Caco-2 (cell line): Measurements from ENCODE around the gene TOMM40. TPM values are rescaled to one million over a fixed set of nuclear protein-coding genes. Genes with fewer than 3 reads are reported as not detected.

Experiments
- BruUV-seq: library from RNA; stranded (reverse); fragments of 400-500 nt; replicated peaks from 2 replicates; lab custom pipeline; 2021; lab: Mats Ljungman, UMichigan
- CTCF ChIA-PET: fragments of 300-600 bp; sonication (Branson Sonifier 250); formaldehyde crosslinking; loops from one replicate; lab custom pipeline; 2022; ENCODE audit warnings: antibody characterized with exemption; lab: Charles Lee
- POLR2A ChIA-PET: fragments of 300-600 bp; sonication (Branson Sonifier 250); formaldehyde crosslinking; loops from one replicate; lab custom pipeline; 2022; ENCODE audit warnings: antibody characterized with exemption; lab: Charles Lee
- DNase-seq, 2 experiments: peaks; one replicate each; pipeline versions ENCODE4 v3.0.0 to v3.0.0-alpha.2; 2020 to 2022
- H3K27me3 ChIP-seq: replicated peaks from 2 replicates; pipeline ENCODE4 v1.6.0; 2011; ENCODE audit warnings: low read length; ENCODE audit not compliant: control insufficient read depth, insufficient read depth
- H3K36me3 ChIP-seq: 2 replicates; pipeline ENCODE4 v1.5.1; 2011; ENCODE audit warnings: low read length; ENCODE audit not compliant: control insufficient read depth, insufficient read depth
- H3K4me1 ChIP-seq: fragments of 250-450 bp; sonication (Bioruptor Pico); 2 replicates; pipeline ENCODE4 v1.5.1; 2020; ENCODE audit warnings: mild to moderate bottlenecking
- H3K4me3 ChIP-seq: 2 replicates; pipeline ENCODE4 v1.5.1; 2011; ENCODE audit warnings: low read depth, mild to moderate bottlenecking, control low read depth, low read length
- H3K9me3 ChIP-seq: fragments of 250-450 bp; sonication (Bioruptor Pico); 2 replicates; pipeline ENCODE4 v1.5.1; 2020; ENCODE audit warnings: mild to moderate bottlenecking, moderate library complexity
- H3K27ac Mint-ChIP-seq: one replicate; pipeline ENCODE4 v1.8.0; 2022; ENCODE audit warnings: mixed read lengths; ENCODE audit not compliant: unreplicated experiment
- H3K27me3 Mint-ChIP-seq: one replicate; pipeline ENCODE4 v1.8.0; 2022; ENCODE audit warnings: mixed read lengths; ENCODE audit not compliant: insufficient read depth, unreplicated experiment
- H3K36me3 Mint-ChIP-seq: one replicate; pipeline ENCODE4 v1.8.0; 2022; ENCODE audit warnings: mild to moderate bottlenecking, mixed read lengths; ENCODE audit not compliant: insufficient read depth, unreplicated experiment
- H3K4me1 Mint-ChIP-seq: one replicate; pipeline ENCODE4 v1.8.0; 2022; ENCODE audit warnings: low read depth, mixed read lengths; ENCODE audit not compliant: unreplicated experiment
- H3K4me3 Mint-ChIP-seq: one replicate; pipeline ENCODE4 v1.8.0; 2022; ENCODE audit warnings: mild to moderate bottlenecking, moderate library complexity, mixed read lengths; ENCODE audit not compliant: unreplicated experiment
- H3K9me3 Mint-ChIP-seq: one replicate; pipeline ENCODE4 v1.8.0; 2022; ENCODE audit warnings: mixed read lengths; ENCODE audit not compliant: unreplicated experiment
- CTCF ChIP-seq, 2 experiments: fragments of 200-600 bp in 1 of 2; IDR thresholded peaks; 1 replicate in 1 of 2; 2 replicates in 1 of 2; pipeline versions ENCODE4 v1.5.1 to v1.8.0; 2011 to 2022; ENCODE audit warnings: antibody characterized with exemption in 1 of 2, control low read depth in 1 of 2, inconsistent platforms in 1 of 2, low read depth in 1 of 2, low read length in 1 of 2, mild to moderate bottlenecking in 1 of 2, moderate library complexity in 1 of 2; ENCODE audit not compliant: insufficient read depth in 1 of 2, severe bottlenecking in 1 of 2, unreplicated experiment in 1 of 2
- intact Hi-C: fragments of 100-400 bp; cut with micrococcal nuclease; formaldehyde crosslinking; loops from one replicate; pipeline ENCODE4 v1.10.0; 2022; ENCODE audit not compliant: unreplicated experiment
- total RNA-seq: library from RNA; stranded (reverse); gene quantifications from 2 replicates; pipeline ENCODE4 v1.2.3, GENCODE V29; 2022

Gene TOMM40
- total RNA-seq, 1 experiment from 2014 or later: 205 TPM

- H3K36me3 ChIP-seq: peaks cover 4% of the 10 kb centered on the region; the same call in 1 of the 2 replicates
- no peak for TF ChIP-seq CTCF (IDR thresholded peaks at IDR 0.05; ENCODE audit: insufficient read depth in 1 of 2, low read depth in 1 of 2, low read length in 1 of 2, severe bottlenecking in 1 of 2, unreplicated experiment in 1 of 2)
- ChIA-PET POLR2A (interaction anchor here (0.9 to 2.0 kb wide), 2 partner anchors 41 to 828 kb away, joined by 7 read pairs; partner anchors contain the start of gene TOMM40), CTCF (interaction anchor here (0.7 kb wide), 1 partner anchor 35 kb away, joined by 3 read pairs; no protein-coding TSS in a partner anchor)
- BruUV-seq: no TSS peak
- no peaks in the 10 kb centered on the region for H3K9me3 Mint-ChIP-seq
- H3K27me3 ChIP-seq: no peaks in the 10 kb centered on the region
- intact Hi-C loops: loop anchor here (5.0 to 10.0 kb wide), 2 partner anchors 103 to 154 kb away; partner anchors contain the start of gene CEACAM16
- no peaks in the 10 kb centered on the region for H3K27me3 Mint-ChIP-seq
- peak overlapping the region; percentile 76 for H3K4me3 Mint-ChIP-seq
- peaks cover 35% of the 10 kb centered on the region for H3K4me1 ChIP-seq
- H3K27ac Mint-ChIP-seq: peak overlapping the region; percentile 98
- no peak for DNase-seq
- peaks cover 40% of the 10 kb centered on the region for H3K4me1 Mint-ChIP-seq
- H3K9me3 ChIP-seq: no peaks in the 10 kb centered on the region
- H3K4me3 ChIP-seq: no peak overlapping the region
- peaks cover 71% of the 10 kb centered on the region for H3K36me3 Mint-ChIP-seq
Measured at GRCh38 chr19:44848812-44849447, 42.1 kb upstream of the TOMM40 start.

GRCh38 chr19:44850641-44851109 is 40.4 kb upstream of the TOMM40 start:
- no peak overlapping the region for H3K4me3 Mint-ChIP-seq
- no peaks in the 10 kb centered on the region for H3K27me3 ChIP-seq
- no peaks in the 10 kb centered on the region for H3K9me3 Mint-ChIP-seq
- intact Hi-C loops: no loop called here
- H3K27me3 Mint-ChIP-seq: no peaks in the 10 kb centered on the region
- DNase-seq: peak in 1 of 2 experiments; percentile 45
- ChIA-PET POLR2A (no interaction called here), CTCF (no interaction called here)
- BruUV-seq: no TSS peak
- H3K36me3 ChIP-seq: peaks cover 4% of the 10 kb centered on the region; the same call in 1 of the 2 replicates
- peaks cover 72% of the 10 kb centered on the region for H3K36me3 Mint-ChIP-seq
- no peak overlapping the region for H3K4me3 ChIP-seq
- H3K9me3 ChIP-seq: no peaks in the 10 kb centered on the region
- peak overlapping the region; percentile 98 for H3K27ac Mint-ChIP-seq
- no peak for TF ChIP-seq CTCF (IDR thresholded peaks at IDR 0.05; ENCODE audit: insufficient read depth in 1 of 2, low read depth in 1 of 2, low read length in 1 of 2, severe bottlenecking in 1 of 2, unreplicated experiment in 1 of 2)
- H3K4me1 Mint-ChIP-seq: peaks cover 29% of the 10 kb centered on the region
- peaks cover 30% of the 10 kb centered on the region for H3K4me1 ChIP-seq

GRCh38 chr19:44851427-44851826 is 39.6 kb upstream of the TOMM40 start:
- CTCF ChIA-PET: no interaction called here

More at GRCh38 chr19:44851427-44851826, 39.6 kb upstream of the TOMM40 start:
- Mint-ChIP-seq H3K9me3 (no peaks in the 10 kb centered on the region), H3K4me1 (peaks cover 34% of the 10 kb centered on the region), H3K4me3 (no peak overlapping the region), H3K36me3 (peaks cover 72% of the 10 kb centered on the region), H3K27ac (peak overlapping the region; percentile 70), H3K27me3 (no peaks in the 10 kb centered on the region)
- DNase-seq: no peak
- Histone ChIP-seq H3K36me3 (peaks cover 4% of the 10 kb centered on the region; the same call in 1 of the 2 replicates), H3K27me3 (no peaks in the 10 kb centered on the region), H3K4me3 (no peak overlapping the region), H3K4me1 (peaks cover 30% of the 10 kb centered on the region), H3K9me3 (no peaks in the 10 kb centered on the region)
- BruUV-seq: no TSS peak
- POLR2A ChIA-PET: no interaction called here
- no peak for TF ChIP-seq CTCF (IDR thresholded peaks at IDR 0.05; ENCODE audit: insufficient read depth in 1 of 2, low read depth in 1 of 2, low read length in 1 of 2, severe bottlenecking in 1 of 2, unreplicated experiment in 1 of 2)
- intact Hi-C loops: no loop called here
